Activated CD8-positive, alpha-beta memory T cell treated with anti-CD3 and anti-CD28 coated beads for 36 hours (primary cell): ENCODE data around the gene COA7. TPM values are rescaled to one million over a fixed set of nuclear protein-coding genes. Genes with fewer than 3 reads are reported as not detected.

ENCODE experiments used
- CTCF ChIA-PET: fragments of 350-600 bp; sonication (Branson Sonifier 250); formaldehyde crosslinking; loops from one replicate; lab custom pipeline; 2021; ENCODE audit warnings: antibody characterized with exemption; lab: Charles Lee
- POLR2A ChIA-PET: fragments of 350-600 bp; sonication (Branson Sonifier 250); formaldehyde crosslinking; loops from one replicate; lab custom pipeline; 2021; ENCODE audit warnings: antibody characterized with exemption; lab: Charles Lee
- total RNA-seq, 2 experiments: library from RNA; stranded (reverse); gene quantifications; one replicate each; pipeline ENCODE4 v1.2.3, GENCODE V29; 2021

COA7 gene
- total RNA-seq, 2 experiments from 2014 or later, result 37.2 to 37.5 TPM

DNA sequence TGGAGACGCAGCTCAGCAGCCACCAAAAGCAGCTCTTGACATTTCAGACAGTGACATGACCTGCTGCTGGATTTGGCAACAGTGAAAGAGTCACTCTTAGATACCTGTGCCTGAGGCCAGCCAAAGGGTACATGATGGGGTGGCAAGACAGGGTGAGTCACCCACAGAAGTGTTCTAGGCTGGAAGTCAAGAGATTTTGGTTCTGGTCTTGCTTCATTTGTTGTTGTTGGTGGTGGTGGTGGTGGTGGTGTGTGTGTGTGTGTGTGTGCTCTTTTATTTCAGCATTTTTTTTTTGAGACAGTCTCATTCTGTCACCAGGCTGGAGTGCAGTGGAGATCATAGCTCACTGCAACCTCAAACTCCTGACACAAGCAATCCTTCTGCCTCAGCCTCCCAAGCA is 39.4 kb downstream of the COA7 start:
- ChIA-PET POLR2A (interaction anchor here (0.6 to 2.4 kb wide), 2 partner anchors 20 to 26 kb away, joined by 3 to 11 read pairs; partner anchors contain the start of gene SHISAL2A), CTCF (interaction anchor here (2.3 kb wide), 1 partner anchor 11 kb away, joined by 5 read pairs; no protein-coding TSS in a partner anchor)

DNA sequence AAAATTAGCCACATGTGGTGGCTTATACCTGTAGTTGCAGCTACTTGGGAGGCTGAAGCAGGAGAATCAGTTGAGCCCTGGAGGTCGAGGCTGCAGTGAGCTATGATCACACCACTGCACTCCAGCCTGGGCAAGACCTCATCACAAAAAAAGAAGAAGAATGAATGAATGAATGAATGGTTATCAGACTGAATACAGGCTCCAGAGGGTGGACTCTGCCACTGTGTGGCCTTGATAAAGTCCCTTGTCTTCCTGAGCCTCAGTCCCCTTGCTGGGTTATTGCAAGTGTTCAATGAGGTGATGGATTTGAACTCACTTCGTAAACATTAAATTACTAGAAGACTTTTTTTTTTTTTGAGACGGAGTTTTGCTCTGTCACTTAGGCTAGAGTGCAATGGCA is 40.4 kb downstream of the COA7 start:
- ChIA-PET CTCF (interaction anchor here (0.7 kb wide), 1 partner anchor 138 kb away, joined by 3 read pairs; no protein-coding TSS in a partner anchor), POLR2A (no interaction called here)

DNA sequence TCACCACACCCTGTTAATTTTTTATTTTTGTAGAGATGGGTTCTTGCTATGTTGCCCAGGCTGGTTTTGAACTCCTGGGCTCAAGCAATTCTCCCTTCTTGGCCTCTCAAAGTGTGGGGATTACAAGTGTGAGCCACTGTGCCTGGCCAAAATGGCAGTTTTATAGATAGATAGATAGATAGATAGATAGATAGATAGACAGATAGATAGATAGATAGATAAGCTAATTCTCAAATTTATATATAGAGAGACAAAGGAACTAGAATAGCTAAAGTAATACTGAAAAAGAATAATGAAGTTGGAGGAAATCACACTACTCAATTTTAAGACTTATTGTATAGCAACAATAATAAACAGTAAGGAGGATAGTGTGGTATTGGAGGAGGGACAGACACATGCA is 44.1 kb downstream of the COA7 start:
- CTCF ChIA-PET, result interaction anchor here (0.6 kb wide), 2 partner anchors 37 to 73 kb away, joined by 3 read pairs; no protein-coding TSS in a partner anchor
- POLR2A ChIA-PET, result no interaction called here

DNA sequence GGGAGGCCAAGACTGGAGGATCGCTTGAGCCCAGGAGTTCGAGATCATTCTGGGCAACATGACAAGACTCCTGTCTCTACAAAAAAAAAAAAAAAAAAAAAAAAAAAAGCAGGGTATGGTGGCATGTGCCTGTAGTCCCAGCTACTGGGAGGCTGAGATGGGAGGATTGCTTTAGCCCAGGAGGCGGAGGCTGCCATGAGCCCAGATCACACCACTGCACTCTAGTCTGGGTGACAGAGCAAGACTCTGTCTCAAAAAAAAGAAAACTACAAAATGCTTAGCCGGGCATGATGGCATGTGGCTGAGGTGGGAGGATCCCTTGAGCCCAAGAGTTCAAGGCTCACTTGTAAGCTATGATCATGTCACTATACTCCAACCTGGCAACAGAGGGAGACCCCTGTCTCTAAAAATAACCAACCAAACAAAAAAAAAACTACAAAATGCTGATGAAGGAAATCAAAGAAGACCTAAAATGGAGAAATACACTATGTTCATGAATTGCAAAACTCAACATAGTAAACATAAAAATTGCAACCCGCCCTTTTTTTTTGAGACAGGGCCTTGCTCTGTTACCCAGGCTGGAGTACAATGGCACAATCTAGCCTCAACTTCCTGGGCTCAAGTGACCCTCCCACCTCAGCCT is 44.8 kb downstream of the COA7 start:
- CTCF ChIA-PET, result interaction anchor here (0.6 kb wide), 3 partner anchors 36 to 74 kb away, joined by 3 read pairs; no protein-coding TSS in a partner anchor
- POLR2A ChIA-PET, result interaction anchor here (0.7 kb wide), 1 partner anchor 697 kb away, joined by 5 read pairs; no protein-coding TSS in a partner anchor

DNA sequence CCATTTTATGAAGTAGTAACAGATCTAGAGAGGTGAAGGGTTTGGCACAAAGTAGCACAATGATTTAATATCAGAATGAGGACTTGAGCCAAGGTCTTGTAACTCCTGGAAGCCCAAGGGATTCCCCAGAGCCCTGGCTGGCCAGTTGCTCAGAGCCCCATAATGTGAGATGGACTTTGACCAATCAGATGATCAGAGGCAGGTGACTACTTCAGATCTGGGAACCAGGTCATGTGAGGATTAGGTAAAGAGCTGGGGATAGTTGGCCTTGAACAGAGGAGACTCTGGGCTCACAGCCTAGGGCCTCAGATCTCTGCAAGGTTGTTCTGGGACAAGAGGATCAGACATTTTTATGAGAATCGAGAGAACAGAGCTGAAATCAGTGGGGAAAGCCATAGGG is 46.2 kb downstream of the COA7 start:
- ChIA-PET POLR2A (no interaction called here), CTCF (no interaction called here)

DNA sequence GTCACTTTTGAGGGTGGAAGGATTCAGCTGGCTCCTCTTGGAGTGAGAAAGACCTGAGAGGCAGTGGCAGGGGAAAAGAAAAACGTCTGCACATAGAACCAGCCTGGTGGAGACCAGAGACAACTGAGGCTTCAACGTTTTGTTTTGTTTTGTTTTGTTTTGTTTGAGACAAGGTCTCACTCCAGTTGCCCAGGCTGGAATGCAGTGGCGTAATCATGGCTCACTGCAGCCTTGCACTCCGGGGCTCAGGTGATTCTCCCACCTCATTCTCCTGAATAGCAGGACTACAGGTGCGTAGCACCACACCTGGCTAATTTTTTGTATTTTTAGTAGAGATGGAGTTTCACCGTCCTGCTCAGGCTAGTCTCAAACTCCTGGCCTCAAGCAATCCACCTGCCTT is 52.9 kb downstream of the COA7 start:
- ChIA-PET CTCF (no interaction called here), POLR2A (no interaction called here)

DNA sequence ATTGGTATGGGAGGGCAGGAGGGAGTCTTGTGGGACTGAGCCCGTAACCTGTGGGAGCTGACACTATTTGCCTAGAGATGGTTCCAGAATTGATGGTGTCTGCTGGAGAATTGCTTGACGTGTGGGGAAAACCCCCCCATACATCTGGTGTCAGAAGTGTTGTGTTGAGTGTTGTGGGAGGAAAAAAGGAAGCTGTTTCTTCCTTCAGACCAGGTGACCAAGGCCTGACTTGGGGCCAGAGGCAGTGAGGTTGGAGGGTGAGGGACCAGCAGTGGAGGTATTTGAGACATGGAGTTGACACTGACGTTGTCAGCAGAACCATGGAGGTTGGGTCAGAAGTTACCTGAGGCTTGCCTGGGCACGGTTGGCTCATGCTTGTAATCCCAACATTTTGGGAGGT is 56.8 kb downstream of the COA7 start:
- CTCF ChIA-PET, result interaction anchor here (0.7 kb wide), 1 partner anchor 90 kb away, joined by 3 read pairs; no protein-coding TSS in a partner anchor
- POLR2A ChIA-PET, result interaction anchor here (1.5 kb wide), 1 partner anchor 8 kb away, joined by 3 read pairs; the partner anchor contains the start of gene SHISAL2A

DNA sequence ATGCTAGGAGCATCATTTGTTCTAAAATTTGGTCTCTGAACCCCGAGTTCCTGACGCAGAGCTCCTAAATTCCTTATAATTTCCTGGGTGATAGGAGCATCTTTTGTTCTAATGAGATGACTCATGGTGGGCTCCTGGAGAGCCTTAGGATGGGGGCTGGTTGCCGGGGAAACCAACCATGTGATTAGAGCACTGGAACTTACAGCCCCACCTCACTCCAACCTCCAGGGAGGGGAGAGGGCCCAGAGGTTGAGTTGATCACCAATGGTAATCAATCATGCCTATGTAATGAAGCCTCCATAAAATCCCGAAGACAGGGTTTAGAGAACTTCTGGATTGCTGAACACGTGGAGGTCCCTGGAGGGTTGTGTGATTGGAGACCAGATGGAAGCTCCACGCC is 57.5 kb downstream of the COA7 start:
- CTCF ChIA-PET, result interaction anchor here (0.7 kb wide), 1 partner anchor 89 kb away, joined by 3 read pairs; no protein-coding TSS in a partner anchor
- POLR2A ChIA-PET, result interaction anchor here (0.7 kb wide), 1 partner anchor 132 kb away, joined by 4 read pairs; no protein-coding TSS in a partner anchor

DNA sequence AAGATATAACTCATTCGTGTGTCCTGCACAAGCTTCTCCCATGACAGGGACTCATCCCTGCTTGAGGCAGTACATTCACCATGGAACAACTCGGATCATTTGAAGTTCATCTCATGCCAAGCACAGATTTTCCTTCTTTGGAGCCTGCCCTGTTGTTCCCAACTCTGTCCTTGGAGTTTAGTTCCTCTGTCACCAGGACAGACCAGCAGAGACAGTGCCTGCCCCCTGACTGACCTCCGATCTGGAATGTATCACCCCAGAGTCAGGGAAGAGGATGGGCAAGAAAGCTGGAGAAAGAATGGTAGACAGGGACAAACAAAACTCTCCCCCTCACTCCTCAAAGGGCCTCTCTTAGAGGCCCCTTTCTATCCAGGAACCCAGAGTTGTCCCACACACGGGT is 60.2 kb downstream of the COA7 start:
- POLR2A ChIA-PET, result interaction anchor here (1.2 kb wide), 1 partner anchor 35 kb away, joined by 3 read pairs; no protein-coding TSS in a partner anchor
- CTCF ChIA-PET, result no interaction called here

DNA sequence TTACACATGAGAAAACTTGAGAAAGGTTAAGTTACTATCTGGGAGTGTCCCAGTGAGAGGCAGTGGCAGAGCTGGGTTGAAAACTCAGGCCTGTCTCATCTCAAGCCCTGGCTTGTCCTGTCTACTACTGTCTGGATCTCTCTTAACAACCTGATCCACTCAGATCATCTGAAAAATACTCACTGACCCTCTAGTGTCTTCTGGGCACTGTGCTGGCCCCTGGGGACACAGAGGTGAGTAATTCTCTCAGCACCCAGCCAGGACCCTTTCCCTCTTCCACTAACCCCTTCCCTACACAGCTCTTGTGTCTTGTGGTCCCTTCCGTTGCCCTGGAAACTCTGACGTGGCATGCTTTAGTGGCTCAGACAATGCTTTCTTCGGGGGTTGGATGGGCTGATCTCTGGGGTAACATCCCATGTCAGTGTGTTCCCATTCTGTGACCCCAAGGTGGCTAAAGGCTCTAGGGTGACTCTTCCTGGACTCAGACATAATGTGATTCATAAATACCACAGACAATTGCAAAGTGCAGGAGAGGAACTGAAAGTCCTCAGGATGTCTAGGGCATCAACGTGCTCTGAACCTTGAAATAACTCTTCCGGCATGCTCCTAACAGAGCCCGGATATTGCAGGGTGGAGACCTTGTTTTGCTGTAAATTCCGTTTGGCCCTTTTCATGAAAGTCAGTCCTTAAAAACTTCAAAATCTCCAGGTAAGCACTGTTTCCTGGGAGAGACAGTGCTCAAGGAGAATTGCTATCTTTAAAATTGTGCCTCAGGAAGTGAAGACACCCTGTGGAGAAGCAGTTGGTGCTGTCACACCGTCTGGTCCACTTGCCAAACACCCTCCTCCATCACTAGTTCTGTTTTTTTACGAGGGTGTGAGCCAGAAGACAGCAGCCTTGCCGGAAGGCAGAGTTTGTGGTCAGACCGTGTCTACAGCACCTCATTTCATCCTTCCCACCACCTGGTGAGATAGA is 61.1 kb downstream of the COA7 start:
- POLR2A ChIA-PET, result interaction anchor here (0.6 to 1.2 kb wide), 2 partner anchors 34 to 84 kb away, joined by 3 read pairs; no protein-coding TSS in a partner anchor

DNA sequence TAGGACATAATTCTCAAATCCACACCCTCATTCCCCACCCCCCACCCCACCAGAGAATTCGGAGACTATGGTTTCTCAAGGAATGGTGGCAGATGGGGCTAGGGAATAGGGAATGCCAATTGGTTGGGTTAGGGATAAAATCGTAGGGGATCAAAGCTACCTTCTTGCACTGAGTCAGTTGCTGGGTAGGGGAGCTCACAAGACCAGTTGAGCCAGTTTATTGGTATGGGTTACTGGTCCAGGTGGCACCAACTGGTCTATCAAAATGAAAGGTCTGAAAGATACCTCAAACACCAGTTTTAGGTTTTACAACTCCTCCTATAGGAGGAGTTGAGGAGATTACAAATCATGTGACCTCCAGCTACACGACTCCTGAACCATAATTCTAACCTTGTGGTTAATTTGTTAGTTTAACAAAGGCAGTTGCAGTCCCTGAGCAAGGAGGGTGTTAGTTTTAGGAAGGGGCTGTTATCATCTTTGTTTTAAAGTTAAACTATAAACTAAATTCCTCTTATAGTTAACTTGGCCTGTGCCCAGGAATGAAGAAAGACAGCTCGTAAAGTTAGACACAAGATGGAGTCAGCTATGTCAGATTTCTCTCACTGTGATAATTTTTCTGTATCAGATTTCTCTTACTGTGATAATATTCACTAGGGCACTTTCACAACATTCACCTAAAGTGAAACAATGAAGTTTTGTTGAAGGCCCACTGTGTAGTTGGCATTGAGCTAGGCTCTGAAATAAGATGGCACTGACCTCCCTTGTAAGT is 62.6 kb downstream of the COA7 start:
- ChIA-PET POLR2A (interaction anchor here (0.9 kb wide), 1 partner anchor 115 kb away, joined by 3 read pairs; no protein-coding TSS in a partner anchor), CTCF (interaction anchor here (0.6 to 0.7 kb wide), 3 partner anchors 101 to 261 kb away, joined by 4 read pairs; no protein-coding TSS in a partner anchor)

More for the DNA sequence above, 61.1 kb downstream of the COA7 start:
- CTCF ChIA-PET, result no interaction called here

Other genes starting within 250 kb of the COA7 start
- 10 to 100 TPM; 43.8 to 50.2 TPM for gene TUT4, start 145.3 kb downstream of the COA7 start, total RNA-seq
- 10 to 100 TPM; 26.6 to 27.8 TPM for gene GPX7, start 96.0 kb downstream of the COA7 start, total RNA-seq
- 10 to 100 TPM; 13.0 to 13.1 TPM for gene SHISAL2A, start 65.2 kb downstream of the COA7 start, total RNA-seq
- gene ZYG11B, start 28.1 kb upstream of the COA7 start, total RNA-seq, result 10 to 100 TPM; 10.8 to 11.1 TPM
- under 1 TPM; 0.06 to 0.15 TPM for gene ZYG11A, start 144.4 kb upstream of the COA7 start, total RNA-seq
- gene ECHDC2, start 223.4 kb upstream of the COA7 start, total RNA-seq, result 10 to 100 TPM; 25.0 to 26.5 TPM
- gene SCP2, start 228.9 kb upstream of the COA7 start, total RNA-seq, result 10 to 100 TPM; 67.4 to 67.9 TPM